NCI-H2196 treated with DMSO at 0.1 percent for 48 hours (cell line): ENCODE data around the gene DPP3.

Experiments
- DNase-seq: peaks from one replicate; lab custom pipeline; 2025; ENCODE audit not compliant: unreplicated experiment; lab: John Stamatoyannopoulos, UW

DPP3 gene

GRCh38 chr11:66479394-66480116 lies 679 bp upstream of the DPP3 start:
- DNase-seq, result peak; percentile 73

- no peak for DNase-seq
Observed at GRCh38 chr11:66484806-66485380, 4.7 kb downstream of the DPP3 start.

GRCh38 chr11:66488957-66489356 lies 8.7 kb downstream of the DPP3 start:
- no peak for DNase-seq

- DNase-seq, result peak; percentile 48
Observed at GRCh38 chr11:66489636-66490035, 9.4 kb downstream of the DPP3 start.

- DNase-seq, result no peak
Observed at GRCh38 chr11:66491315-66491935, 11.2 kb downstream of the DPP3 start.

GRCh38 chr11:66492161-66492865 lies 12.1 kb downstream of the DPP3 start:
- DNase-seq, result no peak

- DNase-seq, result no peak
Observed at GRCh38 chr11:66493130-66493529, 12.9 kb downstream of the DPP3 start.

- DNase-seq, result no peak
Observed at GRCh38 chr11:66494458-66494857, 14.2 kb downstream of the DPP3 start.

- no peak for DNase-seq
Observed at GRCh38 chr11:66494935-66495334, 14.7 kb downstream of the DPP3 start.

GRCh38 chr11:66495401-66495854 lies 15.2 kb downstream of the DPP3 start:
- DNase-seq, result no peak

- no peak for DNase-seq
Observed at GRCh38 chr11:66497206-66497605, 17.0 kb downstream of the DPP3 start.

GRCh38 chr11:66498506-66498905 lies 18.3 kb downstream of the DPP3 start:
- no peak for DNase-seq

- no peak for DNase-seq
Observed at GRCh38 chr11:66505276-66505816, 25.1 kb downstream of the DPP3 start.

GRCh38 chr11:66509131-66509561 lies 28.9 kb downstream of the DPP3 start:
- no peak for DNase-seq

- peak; percentile 58 for DNase-seq
Observed at GRCh38 chr11:66510271-66510989, 30.2 kb downstream of the DPP3 start, which contains the start of gene BBS1. Gene BBS1 (plus strand): TSS chr11:66510635. CDS start chr11:66510660, 25 bp downstream.

- DNase-seq, result no peak
Observed at GRCh38 chr11:66510990-66511339, 30.7 kb downstream of the DPP3 start.

- DNase-seq, result no peak
Observed at GRCh38 chr11:66523611-66524010, 43.4 kb downstream of the DPP3 start.

- no peak for DNase-seq
Observed at GRCh38 chr11:66524304-66525040, 44.2 kb downstream of the DPP3 start.

GRCh38 chr11:66529069-66529468 lies 48.8 kb downstream of the DPP3 start:
- DNase-seq, result no peak

GRCh38 chr11:66529655-66530054 lies 49.4 kb downstream of the DPP3 start:
- DNase-seq, result no peak
